ENCODE measurements around the gene PATJ. TPM values are rescaled to one million over a fixed set of nuclear protein-coding genes. Genes with fewer than 3 reads are reported as not detected.

PATJ gene
- total and polyA plus RNA-seq, 8 donors, result 9.1 to 195 (median 68.0) TPM

GRCh38 chr1:61781151-61781550 lies 38.9 kb downstream of the PATJ start:
- no peak for DNase-seq
- no peak for TF ChIP-seq POLR2A (IDR thresholded peaks at IDR 0.05)
- no peak for TF ChIP-seq CTCF (IDR thresholded peaks at IDR 0.05)
- TF ChIP-seq EP300 (IDR thresholded peaks at IDR 0.05), result no peak
- no peak for TF ChIP-seq POLR2AphosphoS5 (IDR thresholded peaks at IDR 0.05)
- intact Hi-C loops (cut with DNase I; ENCODE audit: low total_unique reads), result no loop called here
- no peaks in the 10 kb centered on the region for H3K9me3 ChIP-seq
- H3K27me3 ChIP-seq, result no peaks in the 10 kb centered on the region
- H3K4me3 ChIP-seq, result no peak overlapping the region
- no peak overlapping the region for H3K27ac ChIP-seq
- H3K36me3 ChIP-seq, result peaks cover 0 to 33% (median 22%) of the 10 kb centered on the region in 4 donors
- H3K4me1 ChIP-seq, result peaks cover 0 to 6% (median 5%) of the 10 kb centered on the region in 4 donors

GRCh38 chr1:61782771-61783170 lies 40.5 kb downstream of the PATJ start:
- DNase-seq, result peak in 1 of 2 donors; percentile 57
- Histone ChIP-seq H3K4me1 (peaks cover 0 to 6% (median 5%) of the 10 kb centered on the region in 4 donors), H3K4me3 (no peak overlapping the region), H3K36me3 (peaks cover 2 to 26% (median 17%) of the 10 kb centered on the region in 4 donors), H3K27me3 (no peaks in the 10 kb centered on the region), H3K27ac (peak overlapping the region in 1 of 5 donors; percentile 26), H3K9me3 (no peaks in the 10 kb centered on the region)
- intact Hi-C loops (cut with DNase I; ENCODE audit: low total_unique reads), result no loop called here
- WGBS, 5 donors, result 24 to 67% (median 52%) methylated on average over 4 of the region's 4 CpGs
- TF ChIP-seq POLR2AphosphoS5 (IDR thresholded peaks at IDR 0.05), result no peak
- TF ChIP-seq CTCF (IDR thresholded peaks at IDR 0.05), result no peak
- TF ChIP-seq POLR2A (IDR thresholded peaks at IDR 0.05), result no peak
- TF ChIP-seq EP300 (IDR thresholded peaks at IDR 0.05), result no peak

- peaks cover 7 to 35% (median 31%) of the 10 kb centered on the region in 4 donors for H3K36me3 ChIP-seq
- H3K27me3 ChIP-seq, result no peaks in the 10 kb centered on the region
- peaks cover 0 to 6% (median 5%) of the 10 kb centered on the region in 4 donors for H3K4me1 ChIP-seq
- DNase-seq, result no peak
- no peak for TF ChIP-seq POLR2AphosphoS5 (IDR thresholded peaks at IDR 0.05)
- TF ChIP-seq POLR2A (IDR thresholded peaks at IDR 0.05), result no peak
- TF ChIP-seq CTCF (IDR thresholded peaks at IDR 0.05), result no peak
- no peak for TF ChIP-seq EP300 (IDR thresholded peaks at IDR 0.05)
- H3K9me3 ChIP-seq, result no peaks in the 10 kb centered on the region
- intact Hi-C loops (cut with DNase I; ENCODE audit: low total_unique reads), result no loop called here
- H3K4me3 ChIP-seq, result no peak overlapping the region
- no peak overlapping the region for H3K27ac ChIP-seq
- WGBS, 5 donors, result 94 to 100% (median 96%) methylated on average over 2 of the region's 2 CpGs
Observed at GRCh38 chr1:61784726-61785125, 42.4 kb downstream of the PATJ start.

GRCh38 chr1:61790837-61791236 lies 48.6 kb downstream of the PATJ start:
- H3K4me1 ChIP-seq, result no peaks in the 10 kb centered on the region
- H3K9me3 ChIP-seq, result no peaks in the 10 kb centered on the region
- no peaks in the 10 kb centered on the region for H3K27me3 ChIP-seq
- no peak for TF ChIP-seq CTCF (IDR thresholded peaks at IDR 0.05)
- TF ChIP-seq POLR2AphosphoS5 (IDR thresholded peaks at IDR 0.05), result no peak
- TF ChIP-seq POLR2A (IDR thresholded peaks at IDR 0.05), result no peak
- H3K36me3 ChIP-seq, result peaks cover 7 to 63% (median 57%) of the 10 kb centered on the region in 4 donors
- DNase-seq, result no peak
- 92 to 97% (median 95%) methylated on average over 3 of the region's 3 CpGs for WGBS, 5 donors
- intact Hi-C loops (cut with DNase I; ENCODE audit: low total_unique reads), result no loop called here
- H3K4me3 ChIP-seq, result no peak overlapping the region
- H3K27ac ChIP-seq, result no peak overlapping the region

Data from stomach (tissue), 9 donors.